HepG2 (cell line): ENCODE results near the gene OST4. TPM values are rescaled to one million over a fixed set of nuclear protein-coding genes. Genes with fewer than 3 reads are reported as not detected.

ENCODE experiments used
- AKAP8 ChIP-seq: sonication (generic); formaldehyde crosslinking; IDR thresholded peaks from 2 replicates; pipeline ENCODE4 v1.5.1; 2020; ENCODE audit warnings: mild to moderate bottlenecking, missing genetic modification reagents
- FOXK1 ChIP-seq: sonication (generic); formaldehyde crosslinking; IDR thresholded peaks from 2 replicates; pipeline ENCODE4 v1.4.0; 2020; ENCODE audit warnings: low read depth, missing genetic modification reagents, borderline replicate concordance
- NONO ChIP-seq, 2 experiments: fragments of 450-650 bp in 1 of 2; sonication (generic) in 1 of 2; formaldehyde crosslinking in 1 of 2; IDR thresholded peaks in 1 of 2; conservative IDR thresholded peaks in 1 of 2; 2 replicates each; pipeline versions ENCODE4 v1.6.1 to v1.8.0; 2017 to 2022; ENCODE audit warnings: mild to moderate bottlenecking in 1 of 2, missing genetic modification reagents in 1 of 2, moderate library complexity in 1 of 2
- PAF1 ChIP-seq: IDR thresholded peaks from 2 replicates; pipeline ENCODE4 v1.6.1; 2016; ENCODE audit warnings: missing genetic modification reagents, missing compliant biosample characterization
- POLR2A ChIP-seq, 2 experiments: IDR thresholded peaks; 2 replicates each; pipeline ENCODE4 v1.6.1; 2011; ENCODE audit warnings: low read depth in 2 of 2, low read length in 2 of 2, mild to moderate bottlenecking in 1 of 2, moderate library complexity in 1 of 2; ENCODE audit not compliant: insufficient read depth in 1 of 2
- POLR2G ChIP-seq: fragments of 200-400 bp; formaldehyde crosslinking; IDR thresholded peaks from 2 replicates; pipeline ENCODE4 v1.6.1; 2018; ENCODE audit warnings: mild to moderate bottlenecking, low read depth, low read length, moderate library complexity
- SSRP1 ChIP-seq: IDR thresholded peaks from 2 replicates; pipeline ENCODE4 v1.6.1; 2016; ENCODE audit warnings: control low read depth
- THAP11 ChIP-seq: IDR thresholded peaks from 2 replicates; pipeline ENCODE4 v1.6.1; 2016; ENCODE audit warnings: missing biosample characterization, missing genetic modification reagents
- ZBTB1 ChIP-seq: sonication (generic); formaldehyde crosslinking; IDR thresholded peaks from 2 replicates; pipeline ENCODE4 v1.4.0; 2020; ENCODE audit warnings: missing genetic modification reagents, borderline replicate concordance
- ZFP36L1 ChIP-seq: sonication (generic); formaldehyde crosslinking; IDR thresholded peaks from 2 replicates; pipeline ENCODE4 v1.8.0; 2022; ENCODE audit warnings: mild to moderate bottlenecking, missing genetic modification reagents, moderate library complexity
- ZNF136 ChIP-seq: sonication (generic); formaldehyde crosslinking; IDR thresholded peaks from 2 replicates; pipeline ENCODE4 v1.8.1; 2022; ENCODE audit warnings: low read depth, mild to moderate bottlenecking, moderate library complexity, missing genetic modification reagents
- ZNF256 ChIP-seq: sonication (generic); formaldehyde crosslinking; conservative IDR thresholded peaks from 2 replicates; pipeline ENCODE4 v1.4.0; 2020; ENCODE audit warnings: missing genetic modification reagents
- ZNF484 ChIP-seq: sonication (generic); formaldehyde crosslinking; IDR thresholded peaks from 2 replicates; pipeline ENCODE4 v1.5.1; 2020; ENCODE audit warnings: mild to moderate bottlenecking, low read depth, missing genetic modification reagents, borderline replicate concordance
- polyA plus RNA-seq, 8 experiments: library from polyadenylated mRNA; depleted of rRNA in 3 of 8; stranded (reverse) in 7 of 8; unstranded in 1 of 8; fragments of >200 nt; fragmentation: Illumina TruSeq in 4 of 8; extraction: Trizol in 4 of 8; gene quantifications; 2 replicates each; pipeline versions ENCODE4 v1.2.1 to v1.2.3, GENCODE V29; 2011 to 2016; ENCODE audit warnings: low read depth in 4 of 8, missing spikeins in 1 of 8, mixed read lengths in 1 of 8; ENCODE audit not compliant: insufficient read depth in 1 of 8
- total RNA-seq, 5 experiments: library from RNA; depleted of rRNA; stranded (reverse); fragments of >200 nt; fragmentation: Illumina TruSeq; extraction: Trizol; gene quantifications; 2 replicates each; pipeline ENCODE4 v1.2.3, GENCODE V29; 2016; ENCODE audit warnings: low read depth in 1 of 5
- TF ChIP-seq, protein P1 (sequence below): sonication (generic); formaldehyde crosslinking; IDR thresholded peaks from 2 replicates; pipeline ENCODE4 v1.4.0; 2020; ENCODE audit warnings: missing genetic modification reagents
- TF ChIP-seq, protein P2 (sequence below): sonication (generic); formaldehyde crosslinking; conservative IDR thresholded peaks from 2 replicates; pipeline ENCODE4 v1.4.0; 2020; ENCODE audit warnings: missing genetic modification reagents
- TF ChIP-seq, protein P3 (sequence below): sonication (generic); formaldehyde crosslinking; IDR thresholded peaks from 2 replicates; pipeline ENCODE4 v1.4.0; 2020; ENCODE audit warnings: missing genetic modification reagents
- TF ChIP-seq, protein P4 (sequence below): sonication (generic); formaldehyde crosslinking; IDR thresholded peaks from 2 replicates; pipeline ENCODE4 v1.4.0; 2020; ENCODE audit warnings: missing genetic modification reagents, borderline replicate concordance
- TF ChIP-seq, protein P5 (sequence below): sonication (generic); formaldehyde crosslinking; IDR thresholded peaks from 2 replicates; pipeline ENCODE4 v1.4.0; 2020; ENCODE audit warnings: missing genetic modification reagents
- TF ChIP-seq, protein P6 (sequence below): sonication (generic); formaldehyde crosslinking; IDR thresholded peaks from 2 replicates; pipeline ENCODE4 v1.8.1; 2023; ENCODE audit warnings: mild to moderate bottlenecking, missing genetic modification reagents, borderline replicate concordance

OST4 gene
- total and polyA plus RNA-seq, 2 of the 13 experiments (the other 11 are each of a cell fraction or from before 2014, with no cell fraction given) = 498 to 584 TPM

DNA sequence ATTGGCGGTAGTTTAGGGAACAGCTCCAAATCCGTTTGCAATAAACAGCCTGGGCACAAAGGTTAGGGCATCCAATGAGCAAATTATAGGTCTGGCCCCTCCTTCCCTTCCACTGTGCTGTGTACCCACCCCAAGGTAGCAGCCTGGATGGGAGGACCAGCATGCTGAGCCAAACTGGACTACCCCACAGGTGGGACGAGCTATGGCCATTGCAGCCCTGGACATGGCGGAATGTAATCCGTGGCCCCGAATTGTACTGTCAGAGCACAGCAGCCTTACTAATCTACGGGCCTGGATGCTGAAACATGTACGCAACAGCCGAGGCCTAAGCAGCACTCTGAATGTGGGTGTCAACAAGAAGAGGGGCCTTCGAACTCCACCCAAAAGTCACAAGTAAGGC is 13.2 kb downstream of the OST4 start (continued):
- TF ChIP-seq PAF1 (CRISPR knock-in tag) (no peak; the same call in 1 of the 2 replicates), POLR2G (peak; percentile 36; the same call in 1 of the 2 replicates), FOXK1 (CRISPR knock-in tag) (no peak), ZNF136 (CRISPR knock-in tag) (no peak), POLR2A (IDR thresholded peaks at IDR 0.05; ENCODE audit: insufficient read depth in 1 of 2, low read depth in 2 of 2, low read length in 2 of 2) (peak in 1 of 2 experiments; percentile 6; a peak in 3 of 4 replicates), SSRP1 (CRISPR knock-in tag) (peak; percentile 76), AKAP8 (no peak), ZNF256 (CRISPR knock-in tag) (no peak), NONO (IDR thresholded peaks at IDR 0.05) (no peak), NONO (CRISPR knock-in tag; conservative IDR thresholded peaks at IDR 0.05) (0 out of 2 replicates have a peak, but pooled peaks have one; percentile 30), THAP11 (CRISPR knock-in tag) (no peak), ZNF484 (CRISPR knock-in tag) (no peak), ZFP36L1 (no peak), ZBTB1 (CRISPR knock-in tag) (no peak)
- TF ChIP-seq, protein P1, sequence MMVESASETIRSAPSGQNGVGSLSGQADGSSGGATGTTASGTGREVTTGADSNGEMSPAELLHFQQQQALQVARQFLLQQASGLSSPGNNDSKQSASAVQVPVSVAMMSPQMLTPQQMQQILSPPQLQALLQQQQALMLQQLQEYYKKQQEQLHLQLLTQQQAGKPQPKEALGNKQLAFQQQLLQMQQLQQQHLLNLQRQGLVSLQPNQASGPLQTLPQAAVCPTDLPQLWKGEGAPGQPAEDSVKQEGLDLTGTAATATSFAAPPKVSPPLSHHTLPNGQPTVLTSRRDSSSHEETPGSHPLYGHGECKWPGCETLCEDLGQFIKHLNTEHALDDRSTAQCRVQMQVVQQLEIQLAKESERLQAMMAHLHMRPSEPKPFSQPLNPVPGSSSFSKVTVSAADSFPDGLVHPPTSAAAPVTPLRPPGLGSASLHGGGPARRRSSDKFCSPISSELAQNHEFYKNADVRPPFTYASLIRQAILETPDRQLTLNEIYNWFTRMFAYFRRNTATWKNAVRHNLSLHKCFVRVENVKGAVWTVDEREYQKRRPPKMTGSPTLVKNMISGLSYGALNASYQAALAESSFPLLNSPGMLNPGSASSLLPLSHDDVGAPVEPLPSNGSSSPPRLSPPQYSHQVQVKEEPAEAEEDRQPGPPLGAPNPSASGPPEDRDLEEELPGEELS (CRISPR knock-in tag) = no peak
- TF ChIP-seq, protein P2, sequence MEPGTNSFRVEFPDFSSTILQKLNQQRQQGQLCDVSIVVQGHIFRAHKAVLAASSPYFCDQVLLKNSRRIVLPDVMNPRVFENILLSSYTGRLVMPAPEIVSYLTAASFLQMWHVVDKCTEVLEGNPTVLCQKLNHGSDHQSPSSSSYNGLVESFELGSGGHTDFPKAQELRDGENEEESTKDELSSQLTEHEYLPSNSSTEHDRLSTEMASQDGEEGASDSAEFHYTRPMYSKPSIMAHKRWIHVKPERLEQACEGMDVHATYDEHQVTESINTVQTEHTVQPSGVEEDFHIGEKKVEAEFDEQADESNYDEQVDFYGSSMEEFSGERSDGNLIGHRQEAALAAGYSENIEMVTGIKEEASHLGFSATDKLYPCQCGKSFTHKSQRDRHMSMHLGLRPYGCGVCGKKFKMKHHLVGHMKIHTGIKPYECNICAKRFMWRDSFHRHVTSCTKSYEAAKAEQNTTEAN (CRISPR knock-in tag) = no peak
- TF ChIP-seq, protein P3, sequence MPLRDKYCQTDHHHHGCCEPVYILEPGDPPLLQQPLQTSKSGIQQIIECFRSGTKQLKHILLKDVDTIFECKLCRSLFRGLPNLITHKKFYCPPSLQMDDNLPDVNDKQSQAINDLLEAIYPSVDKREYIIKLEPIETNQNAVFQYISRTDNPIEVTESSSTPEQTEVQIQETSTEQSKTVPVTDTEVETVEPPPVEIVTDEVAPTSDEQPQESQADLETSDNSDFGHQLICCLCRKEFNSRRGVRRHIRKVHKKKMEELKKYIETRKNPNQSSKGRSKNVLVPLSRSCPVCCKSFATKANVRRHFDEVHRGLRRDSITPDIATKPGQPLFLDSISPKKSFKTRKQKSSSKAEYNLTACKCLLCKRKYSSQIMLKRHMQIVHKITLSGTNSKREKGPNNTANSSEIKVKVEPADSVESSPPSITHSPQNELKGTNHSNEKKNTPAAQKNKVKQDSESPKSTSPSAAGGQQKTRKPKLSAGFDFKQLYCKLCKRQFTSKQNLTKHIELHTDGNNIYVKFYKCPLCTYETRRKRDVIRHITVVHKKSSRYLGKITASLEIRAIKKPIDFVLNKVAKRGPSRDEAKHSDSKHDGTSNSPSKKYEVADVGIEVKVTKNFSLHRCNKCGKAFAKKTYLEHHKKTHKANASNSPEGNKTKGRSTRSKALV = no peak
- TF ChIP-seq, protein P4, sequence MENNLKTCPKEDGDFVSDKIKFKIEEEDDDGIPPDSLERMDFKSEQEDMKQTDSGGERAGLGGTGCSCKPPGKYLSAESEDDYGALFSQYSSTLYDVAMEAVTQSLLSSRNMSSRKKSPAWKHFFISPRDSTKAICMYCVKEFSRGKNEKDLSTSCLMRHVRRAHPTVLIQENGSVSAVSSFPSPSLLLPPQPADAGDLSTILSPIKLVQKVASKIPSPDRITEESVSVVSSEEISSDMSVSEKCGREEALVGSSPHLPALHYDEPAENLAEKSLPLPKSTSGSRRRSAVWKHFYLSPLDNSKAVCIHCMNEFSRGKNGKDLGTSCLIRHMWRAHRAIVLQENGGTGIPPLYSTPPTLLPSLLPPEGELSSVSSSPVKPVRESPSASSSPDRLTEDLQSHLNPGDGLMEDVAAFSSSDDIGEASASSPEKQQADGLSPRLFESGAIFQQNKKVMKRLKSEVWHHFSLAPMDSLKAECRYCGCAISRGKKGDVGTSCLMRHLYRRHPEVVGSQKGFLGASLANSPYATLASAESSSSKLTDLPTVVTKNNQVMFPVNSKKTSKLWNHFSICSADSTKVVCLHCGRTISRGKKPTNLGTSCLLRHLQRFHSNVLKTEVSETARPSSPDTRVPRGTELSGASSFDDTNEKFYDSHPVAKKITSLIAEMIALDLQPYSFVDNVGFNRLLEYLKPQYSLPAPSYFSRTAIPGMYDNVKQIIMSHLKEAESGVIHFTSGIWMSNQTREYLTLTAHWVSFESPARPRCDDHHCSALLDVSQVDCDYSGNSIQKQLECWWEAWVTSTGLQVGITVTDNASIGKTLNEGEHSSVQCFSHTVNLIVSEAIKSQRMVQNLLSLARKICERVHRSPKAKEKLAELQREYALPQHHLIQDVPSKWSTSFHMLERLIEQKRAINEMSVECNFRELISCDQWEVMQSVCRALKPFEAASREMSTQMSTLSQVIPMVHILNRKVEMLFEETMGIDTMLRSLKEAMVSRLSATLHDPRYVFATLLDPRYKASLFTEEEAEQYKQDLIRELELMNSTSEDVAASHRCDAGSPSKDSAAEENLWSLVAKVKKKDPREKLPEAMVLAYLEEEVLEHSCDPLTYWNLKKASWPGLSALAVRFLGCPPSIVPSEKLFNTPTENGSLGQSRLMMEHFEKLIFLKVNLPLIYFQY (CRISPR knock-in tag) = no peak
- TF ChIP-seq, protein P5, sequence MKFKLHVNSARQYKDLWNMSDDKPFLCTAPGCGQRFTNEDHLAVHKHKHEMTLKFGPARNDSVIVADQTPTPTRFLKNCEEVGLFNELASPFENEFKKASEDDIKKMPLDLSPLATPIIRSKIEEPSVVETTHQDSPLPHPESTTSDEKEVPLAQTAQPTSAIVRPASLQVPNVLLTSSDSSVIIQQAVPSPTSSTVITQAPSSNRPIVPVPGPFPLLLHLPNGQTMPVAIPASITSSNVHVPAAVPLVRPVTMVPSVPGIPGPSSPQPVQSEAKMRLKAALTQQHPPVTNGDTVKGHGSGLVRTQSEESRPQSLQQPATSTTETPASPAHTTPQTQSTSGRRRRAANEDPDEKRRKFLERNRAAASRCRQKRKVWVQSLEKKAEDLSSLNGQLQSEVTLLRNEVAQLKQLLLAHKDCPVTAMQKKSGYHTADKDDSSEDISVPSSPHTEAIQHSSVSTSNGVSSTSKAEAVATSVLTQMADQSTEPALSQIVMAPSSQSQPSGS (CRISPR knock-in tag) = no peak
- TF ChIP-seq, protein P6, sequence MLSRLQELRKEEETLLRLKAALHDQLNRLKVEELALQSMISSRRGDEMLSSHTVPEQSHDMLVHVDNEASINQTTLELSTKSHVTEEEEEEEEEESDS = no peak
